GM18951 (cell line): Measurements from ENCODE around the gene ASB13.

Experiments
- POLR2A ChIP-seq: IDR thresholded peaks from 4 replicates; pipeline ENCODE4 v1.6.1; 2011; ENCODE audit warnings: mild to moderate bottlenecking; ENCODE audit not compliant: insufficient read length, insufficient read depth; ENCODE audit errors: extremely low read depth
- in situ Hi-C: fragments of 300-500 bp; cut with MboI; formaldehyde crosslinking; loops from one replicate; pipeline ENCODE4 v1.12.0; 2022; ENCODE audit warnings: low sequenced_read_pairs, mixed read lengths, inconsistent platforms; ENCODE audit not compliant: unreplicated experiment

Gene ASB13

DNA sequence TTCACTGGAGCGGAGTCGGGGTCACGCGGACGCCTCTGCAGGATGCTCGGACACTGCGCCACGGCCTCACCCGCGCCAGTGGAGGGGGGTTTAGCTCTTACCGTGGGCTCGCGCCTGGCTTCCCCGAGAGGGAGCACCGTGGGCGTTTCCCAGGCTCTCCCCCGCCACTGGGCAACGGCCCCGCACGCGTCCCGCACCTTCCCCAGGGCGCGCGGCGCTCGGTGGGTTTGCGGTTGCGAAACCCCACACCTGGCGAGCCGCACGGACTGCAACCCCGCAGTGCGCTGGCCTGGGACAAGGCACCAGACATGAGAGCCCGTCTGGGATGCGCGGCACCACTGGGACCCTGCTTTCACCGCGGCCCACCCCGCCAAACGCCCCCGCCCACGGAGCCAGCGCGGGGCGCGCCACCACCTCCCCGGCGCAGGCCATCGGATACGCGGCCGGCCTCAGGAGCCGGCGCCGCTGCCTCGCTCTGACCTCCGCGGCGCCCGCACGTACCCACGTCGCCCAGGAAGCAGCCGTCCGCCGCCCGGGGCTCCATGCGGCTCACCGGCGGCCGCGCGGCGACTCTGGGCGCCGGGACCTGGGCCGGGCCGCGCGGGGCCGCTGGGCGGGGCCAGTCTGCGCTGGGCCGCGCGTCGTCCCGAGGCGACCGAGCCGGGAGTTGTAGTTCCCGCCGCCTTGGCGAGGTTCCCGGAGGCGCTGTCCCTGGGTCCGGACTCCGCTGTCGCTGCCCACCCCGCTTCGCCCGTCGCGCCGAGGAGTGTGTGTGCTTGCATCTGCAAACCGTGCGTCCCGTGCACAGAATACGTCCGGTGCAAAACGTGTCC lies at the start of gene ASB13:
Gene ASB13 (minus strand): TSS at position 588 of the 833 bp plus-strand sequence. CDS start 44 bp downstream, at position 544.
- TF ChIP-seq POLR2A: no peak
- in situ Hi-C loops: no loop called here

DNA sequence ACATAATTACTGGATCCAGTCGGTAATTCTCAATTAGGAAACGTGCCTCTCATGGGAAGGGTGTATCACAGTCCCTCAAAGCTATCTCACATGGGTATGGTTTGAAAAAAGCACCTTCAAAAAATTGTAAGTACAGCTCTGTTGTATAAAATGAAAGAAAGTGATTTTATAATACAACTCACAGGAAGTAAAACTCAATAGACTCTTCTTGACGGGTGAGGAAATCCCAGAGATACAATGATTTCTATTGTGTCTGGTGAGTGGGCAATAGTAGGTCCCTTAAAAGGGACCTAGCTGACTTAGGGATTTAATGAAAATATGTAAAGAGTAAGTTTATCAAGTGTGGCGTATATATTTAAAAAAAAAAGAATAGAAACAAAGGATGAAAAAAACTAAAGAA lies 45.2 kb upstream of the ASB13 start:
- in situ Hi-C loops: no loop called here
- TF ChIP-seq POLR2A: no peak

GRCh38 chr10:5710859-5711258 lies 44.5 kb upstream of the ASB13 start:
- no peak for TF ChIP-seq POLR2A
- in situ Hi-C loops: no loop called here

DNA sequence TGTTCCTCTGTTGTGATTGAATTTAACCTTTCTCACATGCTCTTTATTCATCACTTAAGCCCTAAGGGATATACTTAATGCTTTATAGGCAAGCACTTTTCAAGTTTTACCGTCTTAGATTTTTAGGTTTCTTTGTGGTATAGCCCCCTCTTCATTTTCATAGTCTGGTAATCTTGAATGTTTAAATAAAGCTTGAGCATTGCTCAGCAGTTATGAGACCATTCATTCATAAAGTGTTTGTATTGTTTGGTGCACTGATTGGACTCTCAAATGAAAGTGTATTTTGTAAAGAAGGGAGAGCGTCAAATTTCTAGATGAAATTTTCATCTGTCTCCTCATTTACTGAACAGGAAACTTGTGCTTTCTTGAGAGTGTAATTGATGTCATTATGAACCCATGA lies 43.5 kb upstream of the ASB13 start:
- in situ Hi-C loops: no loop called here
- TF ChIP-seq POLR2A: no peak

GRCh38 chr10:5708356-5708755 lies 42.0 kb upstream of the ASB13 start:
- no peak for TF ChIP-seq POLR2A
- in situ Hi-C loops: no loop called here

GRCh38 chr10:5698062-5698461 lies 31.7 kb upstream of the ASB13 start:
- in situ Hi-C loops: no loop called here
- no peak for TF ChIP-seq POLR2A

DNA sequence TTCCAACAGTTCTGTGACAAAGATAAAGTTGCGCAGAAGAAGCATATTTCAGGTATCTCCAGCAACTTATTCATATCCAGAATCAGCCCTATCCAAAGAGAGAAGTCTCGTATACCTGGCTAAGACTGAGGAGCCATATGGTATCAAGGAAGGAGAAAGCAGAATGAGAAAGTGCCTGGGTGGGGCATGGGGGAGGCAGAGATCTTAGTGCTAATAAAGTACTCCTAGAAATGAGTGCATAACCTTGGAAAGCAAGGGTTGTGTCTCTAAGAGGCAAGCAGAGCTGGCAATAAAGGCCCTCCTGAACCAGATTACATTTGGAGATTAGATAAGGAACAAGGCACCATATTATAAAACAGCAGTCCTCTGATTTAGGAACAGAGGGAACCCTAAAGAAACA lies 30.9 kb upstream of the ASB13 start:
- no peak for TF ChIP-seq POLR2A

GRCh38 chr10:5694573-5694972 lies 28.2 kb upstream of the ASB13 start:
- TF ChIP-seq POLR2A: no peak
- in situ Hi-C loops: no loop called here

More for the DNA sequence above, 30.9 kb upstream of the ASB13 start:
- in situ Hi-C loops: no loop called here

GRCh38 chr10:5692461-5693358 lies 26.3 kb upstream of the ASB13 start:
- TF ChIP-seq POLR2A: peak; percentile 37
- in situ Hi-C loops: no loop called here

DNA sequence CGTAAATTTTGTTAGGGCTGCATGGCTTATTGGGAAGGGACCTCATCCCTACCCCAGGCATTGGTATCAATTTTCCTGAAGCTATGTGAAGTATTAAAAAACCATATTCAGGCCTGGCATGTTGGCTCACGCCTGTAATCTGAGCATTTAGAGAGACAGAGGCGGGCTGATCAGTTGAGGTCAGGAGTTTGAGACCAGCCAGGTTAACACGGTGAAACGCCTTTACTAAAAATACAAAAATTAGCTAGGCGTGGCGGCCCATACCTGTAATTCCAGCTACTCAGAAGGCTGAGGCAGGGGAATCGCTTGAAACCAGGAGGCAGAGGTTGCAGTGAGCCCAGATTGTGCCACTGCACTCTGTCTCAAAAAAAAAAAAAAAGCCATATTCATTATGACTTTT lies 25.4 kb upstream of the ASB13 start:
- in situ Hi-C loops: no loop called here
- TF ChIP-seq POLR2A: no peak

DNA sequence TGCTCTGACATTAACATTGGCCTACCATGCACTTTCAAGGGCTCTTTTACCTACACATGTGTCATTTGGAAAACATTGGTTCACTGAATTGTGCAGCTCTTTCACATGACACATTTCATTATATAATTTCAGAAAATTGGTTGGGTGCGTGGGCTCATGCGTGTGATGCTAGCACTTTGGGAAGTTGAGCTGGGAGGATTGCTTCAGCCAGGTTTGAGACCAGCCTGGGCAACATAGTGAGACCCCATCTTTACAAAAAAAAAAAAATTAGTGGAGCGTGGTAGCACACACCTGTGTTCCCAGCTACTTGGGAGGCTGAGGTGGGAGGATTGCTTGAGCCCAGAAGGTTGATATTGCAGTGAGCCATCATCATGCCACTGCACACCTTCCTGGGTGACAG lies 22.2 kb upstream of the ASB13 start:
- in situ Hi-C loops: no loop called here
- TF ChIP-seq POLR2A: no peak

DNA sequence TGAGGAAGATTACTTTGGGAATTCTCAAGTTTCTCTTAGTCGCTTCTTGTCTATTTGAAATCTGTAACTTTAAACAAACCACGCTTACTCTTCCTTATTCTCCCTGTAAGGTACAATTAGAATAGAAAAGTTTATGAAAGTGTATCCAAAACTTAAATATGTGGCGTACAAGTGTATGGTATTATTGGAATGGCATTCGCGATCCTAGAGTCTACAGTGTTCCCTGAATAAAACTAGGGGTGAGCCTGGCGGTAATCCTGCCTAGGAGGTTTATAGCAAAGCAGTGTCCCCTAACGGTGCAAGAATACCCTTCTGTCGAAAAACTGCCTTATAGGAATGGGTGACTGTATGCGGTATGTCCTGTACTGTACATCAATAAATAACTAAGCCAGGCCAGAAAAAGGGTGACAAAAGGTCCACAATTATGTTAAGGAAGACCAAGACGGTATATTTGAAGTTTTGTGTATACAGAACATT lies 19.4 kb upstream of the ASB13 start:
- in situ Hi-C loops: no loop called here

GRCh38 chr10:5684971-5685763 lies 18.8 kb upstream of the ASB13 start:
- no peak for TF ChIP-seq POLR2A

More for the DNA sequence above, 19.4 kb upstream of the ASB13 start:
- no peak for TF ChIP-seq POLR2A

More at GRCh38 chr10:5684971-5685763, 18.8 kb upstream of the ASB13 start:
- in situ Hi-C loops: no loop called here
